OCI-LY7 (cell line): ENCODE measurements around the gene PLA2G2D.

Experiments
- CTCF ChIP-seq: fragments of 200-600 bp; sonication (generic); conservative IDR thresholded peaks from 2 replicates; pipeline ENCODE4 v1.5.1; 2014; ENCODE audit warnings: mild to moderate bottlenecking, antibody characterized with exemption, low read length, moderate library complexity, mixed read lengths
- EZH2phosphoT487 ChIP-seq: fragments of 200-600 bp; sonication (generic); IDR thresholded peaks from 2 replicates; pipeline ENCODE4 v1.6.1; 2018; ENCODE audit warnings: low read depth, borderline replicate concordance, mild to moderate bottlenecking, mixed run types, antibody characterized with exemption, low read length, moderate library complexity, mixed read lengths

DNA sequence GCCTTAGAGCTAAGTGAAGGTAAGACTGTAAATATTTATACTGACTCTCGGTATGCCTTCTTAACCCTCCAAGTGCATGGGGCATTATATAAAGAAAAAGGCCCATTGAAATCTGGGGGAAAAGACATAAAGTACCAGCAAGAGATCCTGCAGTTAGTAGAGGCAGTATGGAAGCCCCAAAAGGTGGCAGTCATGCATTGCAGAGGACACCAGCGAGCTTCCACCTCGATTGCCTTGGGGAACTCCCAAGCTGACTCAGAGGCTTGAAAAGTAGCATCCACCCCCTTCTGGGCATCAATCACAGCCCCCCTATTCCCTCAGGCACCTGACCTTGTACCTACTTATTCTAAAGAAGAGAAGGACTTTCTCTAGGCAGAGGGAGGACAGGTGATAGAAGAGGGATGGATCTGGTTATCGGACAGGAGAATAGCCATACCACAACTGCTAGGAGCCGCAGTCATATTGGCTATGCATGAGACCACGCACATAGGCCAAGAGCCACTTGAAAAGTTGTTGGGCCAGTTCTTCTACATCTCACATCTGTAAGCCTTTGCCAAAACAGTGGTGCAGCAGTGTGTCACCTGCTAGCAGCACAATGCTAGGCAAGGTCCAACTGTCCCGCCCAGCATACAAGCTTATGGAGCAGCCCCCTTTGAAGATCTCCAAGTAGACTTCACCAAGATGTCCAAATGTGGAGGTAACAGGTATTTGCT is 39.2 kb upstream of the PLA2G2D start:
- TF ChIP-seq CTCF (0 out of 2 replicates have a peak, but pooled peaks have one; percentile 15), EZH2phosphoT487 (no peak)
